H9 (cell line): Measurements from ENCODE around the gene MICAL2. TPM values are rescaled to one million over a fixed set of nuclear protein-coding genes. Genes with fewer than 3 reads are reported as not detected.

Experiments
- DNase-seq: peaks from one replicate; pipeline ENCODE4 v3.0.0-alpha.2; 2017
- H2AFZ ChIP-seq: one replicate; pipeline ENCODE4 v1.6.1; 2013; ENCODE audit warnings: mild to moderate bottlenecking, low read length, control low read depth, moderate library complexity
- H2AK5ac ChIP-seq: 2 replicates; pipeline ENCODE4 v1.6.1; 2013; ENCODE audit warnings: low read length, control low read depth, mixed read lengths; ENCODE audit not compliant: insufficient read length
- H2BK120ac ChIP-seq: one replicate; pipeline ENCODE4 v1.6.1; 2013; ENCODE audit warnings: low read depth, mild to moderate bottlenecking, low read length, control low read depth, inconsistent platforms; ENCODE audit not compliant: poor library complexity, severe bottlenecking
- H2BK12ac ChIP-seq: 2 replicates; pipeline ENCODE4 v1.6.1; 2013; ENCODE audit warnings: low read length, control low read depth, mixed read lengths, low read depth; ENCODE audit not compliant: insufficient read length
- H2BK15ac ChIP-seq: 2 replicates; pipeline ENCODE4 v1.6.1; 2013; ENCODE audit warnings: low read depth, low read length, control low read depth
- H2BK20ac ChIP-seq: one replicate; pipeline ENCODE4 v1.6.1; 2013; ENCODE audit warnings: low read depth, mild to moderate bottlenecking, low read length, control low read depth, inconsistent platforms; ENCODE audit not compliant: poor library complexity, severe bottlenecking
- H2BK5ac ChIP-seq: 2 replicates; pipeline ENCODE4 v1.6.1; 2013; ENCODE audit warnings: low read length, control low read depth, mixed read lengths; ENCODE audit not compliant: insufficient read length
- H3K14ac ChIP-seq: 2 replicates; pipeline ENCODE4 v1.6.1; 2013; ENCODE audit warnings: low read length, control low read depth; ENCODE audit not compliant: insufficient read depth
- H3K18ac ChIP-seq: 2 replicates; pipeline ENCODE4 v1.6.1; 2013; ENCODE audit warnings: low read depth, mild to moderate bottlenecking, mixed read lengths, low read length, control low read depth; ENCODE audit not compliant: insufficient read length
- H3K23ac ChIP-seq: 2 replicates; pipeline ENCODE4 v1.6.1; 2013; ENCODE audit warnings: low read length, control low read depth, mixed read lengths, low read depth; ENCODE audit not compliant: insufficient read length
- H3K23me2 ChIP-seq: 2 replicates; pipeline ENCODE4 v1.6.1; 2013; ENCODE audit warnings: low read depth, mild to moderate bottlenecking, mixed read lengths, low read length, control low read depth; ENCODE audit not compliant: insufficient read length, poor library complexity, severe bottlenecking
- H3K27ac ChIP-seq: 2 replicates; pipeline ENCODE4 v1.5.1; 2013; ENCODE audit warnings: low read length, control low read depth, mixed read lengths, low read depth; ENCODE audit not compliant: insufficient read length
- H3K27me3 ChIP-seq: 2 replicates; pipeline ENCODE4 v1.6.1; 2013; ENCODE audit warnings: low read length, control low read depth, inconsistent platforms; ENCODE audit not compliant: insufficient read depth
- H3K4ac ChIP-seq: 2 replicates; pipeline ENCODE4 v1.6.1; 2013; ENCODE audit warnings: low read depth, mild to moderate bottlenecking, control low read depth, inconsistent platforms, low read length, moderate library complexity
- H3K4me1 ChIP-seq: 2 replicates; pipeline ENCODE4 v1.6.1; 2013; ENCODE audit warnings: low read length, control low read depth, inconsistent platforms; ENCODE audit not compliant: insufficient read depth
- H3K4me2 ChIP-seq: 2 replicates; pipeline ENCODE4 v1.6.1; 2013; ENCODE audit warnings: low read length, control low read depth, mixed read lengths; ENCODE audit not compliant: insufficient read length, insufficient read depth
- H3K56ac ChIP-seq: 2 replicates; pipeline ENCODE4 v1.6.1; 2013; ENCODE audit warnings: low read depth, mild to moderate bottlenecking, mixed read lengths, low read length, control low read depth; ENCODE audit not compliant: insufficient read length
- H3K79me1 ChIP-seq: 2 replicates; pipeline ENCODE4 v1.6.1; 2013; ENCODE audit warnings: low read depth, mild to moderate bottlenecking, moderate library complexity, low read length, control low read depth, inconsistent platforms; ENCODE audit not compliant: insufficient read depth, poor library complexity, severe bottlenecking
- H3K79me2 ChIP-seq: 2 replicates; pipeline ENCODE4 v1.6.1; 2013; ENCODE audit warnings: low read length, control low read depth, inconsistent platforms; ENCODE audit not compliant: insufficient read depth
- H3K9ac ChIP-seq: 2 replicates; pipeline ENCODE4 v1.6.1; 2013; ENCODE audit warnings: low read length, control low read depth, mixed read lengths; ENCODE audit not compliant: insufficient read length; ENCODE audit errors: extremely low read depth
- H3K9me3 ChIP-seq: one replicate; pipeline ENCODE4 v1.6.1; 2013; ENCODE audit warnings: low read depth, low read length, inconsistent platforms; ENCODE audit not compliant: control insufficient read depth
- H3T11ph ChIP-seq: one replicate; pipeline ENCODE4 v1.6.1; 2013; ENCODE audit warnings: mild to moderate bottlenecking, low read length, control low read depth, inconsistent platforms
- H4K20me1 ChIP-seq: one replicate; pipeline ENCODE4 v1.6.1; 2013; ENCODE audit not compliant: control insufficient read depth, insufficient read length, insufficient read depth
- H4K5ac ChIP-seq: 2 replicates; pipeline ENCODE4 v1.6.1; 2013; ENCODE audit warnings: low read depth, mild to moderate bottlenecking, mixed read lengths, low read length, control low read depth; ENCODE audit not compliant: insufficient read length
- H4K8ac ChIP-seq: replicated peaks from 2 replicates; pipeline ENCODE4 v1.6.1; 2013; ENCODE audit warnings: low read length, control low read depth, mixed read lengths, low read depth; ENCODE audit not compliant: insufficient read length
- H4K91ac ChIP-seq: 2 replicates; pipeline ENCODE4 v1.6.1; 2013; ENCODE audit warnings: low read depth, mild to moderate bottlenecking, moderate library complexity, mixed read lengths, low read length, control low read depth; ENCODE audit not compliant: insufficient read length
- H3K27ac Mint-ChIP-seq, 3 experiments: 2 replicates in 2 of 3; 3 replicates in 1 of 3; pipeline ENCODE4 v1.8.0; 2020 to 2021; ENCODE audit warnings: mixed read lengths in 3 of 3, mild to moderate bottlenecking in 1 of 3, moderate library complexity in 1 of 3
- H3K27me3 Mint-ChIP-seq: 2 replicates; pipeline ENCODE4 v1.8.0; 2021; ENCODE audit warnings: low read depth, mild to moderate bottlenecking, moderate library complexity, mixed read lengths
- H3K36me3 Mint-ChIP-seq, 3 experiments: 2 replicates in 2 of 3; 3 replicates in 1 of 3; pipeline ENCODE4 v1.8.0; 2020 to 2021; ENCODE audit warnings: low read depth in 3 of 3, mixed read lengths in 3 of 3; ENCODE audit not compliant: insufficient read depth in 1 of 3
- H3K4me1 Mint-ChIP-seq, 2 experiments: 2 replicates each; pipeline ENCODE4 v1.8.0; 2020; ENCODE audit warnings: mixed read lengths in 2 of 2
- H3K4me3 Mint-ChIP-seq, 2 experiments: 2 replicates in 1 of 2; 3 replicates in 1 of 2; pipeline ENCODE4 v1.8.0; 2020 to 2021; ENCODE audit warnings: mild to moderate bottlenecking in 2 of 2, mixed read lengths in 2 of 2, moderate library complexity in 1 of 2
- H3K9me3 Mint-ChIP-seq, 2 experiments: 2 replicates in 1 of 2; 3 replicates in 1 of 2; pipeline ENCODE4 v1.8.0; 2020; ENCODE audit warnings: mild to moderate bottlenecking in 2 of 2, mixed read lengths in 2 of 2, moderate library complexity in 1 of 2
- CTCF ChIP-seq: fragments of 200-600 bp; sonication (generic); conservative IDR thresholded peaks from 3 replicates; pipeline ENCODE4 v1.8.0; 2021; ENCODE audit warnings: antibody characterized with exemption, mild to moderate bottlenecking
- WGBS: extraction: QIAGEN DNeasy Blood & Tissue Kit; methylation state at CpG from one replicate; pipeline ENCODE4 v1.1.7; 2013; ENCODE audit warnings: missing lambda C conversion rate, low lambda C conversion rate, mixed read lengths; ENCODE audit not compliant: insufficient read length; ENCODE audit errors: extremely low coverage; 5-methylcytosine and 5-hydroxymethylcytosine counted together
- total RNA-seq: library from RNA; stranded (reverse); gene quantifications from 2 replicates; pipeline ENCODE4 v1.2.1, GENCODE V29; 2021

The MICAL2 gene
- total RNA-seq, 1 experiment from 2014 or later, result 4.7 TPM

GRCh38 chr11:12278766-12279671 is 168.6 kb downstream of the MICAL2 start:
- TF ChIP-seq CTCF, result no peak
- peak; percentile 1 for DNase-seq
- Histone ChIP-seq H3K27me3 (no peaks in the 10 kb centered on the region), H4K20me1 (no peaks in the 10 kb centered on the region), H4K5ac (no peak overlapping the region), H3K56ac (no peak overlapping the region), H4K91ac (no peak overlapping the region), H3K4me1 (no peaks in the 10 kb centered on the region), H3K23me2 (no peaks in the 10 kb centered on the region), H3K4me2 (no peak overlapping the region), H3K79me1 (no peaks in the 10 kb centered on the region), H3K14ac (no peak overlapping the region), H2AFZ (no peak overlapping the region), H2BK15ac (no peak overlapping the region), H2BK5ac (no peak overlapping the region), H3K23ac (no peak overlapping the region), H3K18ac (no peak overlapping the region), H3K79me2 (no peaks in the 10 kb centered on the region), H2BK12ac (no peak overlapping the region), H3K9me3 (no peaks in the 10 kb centered on the region), H3K4ac (no peak overlapping the region), H3T11ph (no peak overlapping the region), H4K8ac (no peak overlapping the region), H2AK5ac (no peak overlapping the region), H2BK120ac (no peak overlapping the region), H3K27ac (no peak overlapping the region), H2BK20ac (no peak overlapping the region), H3K9ac (no peak overlapping the region)
- H3K27me3 Mint-ChIP-seq, result peaks cover 6% of the 10 kb centered on the region
- H3K36me3 Mint-ChIP-seq, result no peaks in the 10 kb centered on the region
- no peaks in the 10 kb centered on the region for H3K9me3 Mint-ChIP-seq
- no CpG with 5 or more reads among the region's 13 CpGs for WGBS
- H3K27ac Mint-ChIP-seq, result no peak overlapping the region
- H3K4me1 Mint-ChIP-seq, result peaks cover 21 to 31% of the 10 kb centered on the region in 2 experiments
- H3K4me3 Mint-ChIP-seq, result no peak overlapping the region
